ENCODE results near the gene SPSB4.

SPSB4 gene

DNA sequence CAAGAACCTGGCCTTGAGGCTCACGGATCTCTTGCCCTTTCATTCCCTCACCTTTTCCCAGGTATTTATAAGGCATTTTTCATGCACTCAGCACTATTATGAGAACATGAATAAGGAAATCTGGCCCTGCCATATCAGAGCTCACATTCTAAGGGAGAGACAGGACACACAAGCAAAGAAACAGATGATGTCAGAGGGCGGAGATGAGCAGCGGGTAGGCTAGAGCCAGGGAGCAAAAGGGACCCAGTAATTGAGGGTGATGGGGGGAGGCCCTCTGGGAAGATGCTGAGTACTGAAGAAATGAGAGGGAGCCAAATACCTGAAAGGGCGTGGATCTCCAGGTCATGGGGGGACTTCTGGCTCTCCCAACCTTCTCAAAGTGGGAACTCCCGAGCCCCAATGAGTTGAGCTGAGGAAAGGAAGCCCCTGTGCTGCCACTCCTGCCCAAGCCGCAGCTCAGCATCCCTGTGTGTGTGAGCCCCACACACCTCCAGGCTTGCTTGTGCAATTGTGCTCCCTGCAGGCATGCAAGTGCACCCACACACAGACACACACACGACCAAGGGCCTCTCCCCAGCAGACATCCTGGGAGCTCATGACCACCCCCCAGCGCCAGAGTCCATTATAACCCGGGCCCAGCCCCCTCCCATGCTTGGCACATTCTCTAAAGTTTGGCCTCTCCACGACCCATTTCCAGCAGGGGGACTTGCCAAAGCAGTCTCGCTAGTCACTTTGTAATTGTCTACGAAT is 99.1 kb downstream of the SPSB4 start:
- TF ChIP-seq, protein P1, sequence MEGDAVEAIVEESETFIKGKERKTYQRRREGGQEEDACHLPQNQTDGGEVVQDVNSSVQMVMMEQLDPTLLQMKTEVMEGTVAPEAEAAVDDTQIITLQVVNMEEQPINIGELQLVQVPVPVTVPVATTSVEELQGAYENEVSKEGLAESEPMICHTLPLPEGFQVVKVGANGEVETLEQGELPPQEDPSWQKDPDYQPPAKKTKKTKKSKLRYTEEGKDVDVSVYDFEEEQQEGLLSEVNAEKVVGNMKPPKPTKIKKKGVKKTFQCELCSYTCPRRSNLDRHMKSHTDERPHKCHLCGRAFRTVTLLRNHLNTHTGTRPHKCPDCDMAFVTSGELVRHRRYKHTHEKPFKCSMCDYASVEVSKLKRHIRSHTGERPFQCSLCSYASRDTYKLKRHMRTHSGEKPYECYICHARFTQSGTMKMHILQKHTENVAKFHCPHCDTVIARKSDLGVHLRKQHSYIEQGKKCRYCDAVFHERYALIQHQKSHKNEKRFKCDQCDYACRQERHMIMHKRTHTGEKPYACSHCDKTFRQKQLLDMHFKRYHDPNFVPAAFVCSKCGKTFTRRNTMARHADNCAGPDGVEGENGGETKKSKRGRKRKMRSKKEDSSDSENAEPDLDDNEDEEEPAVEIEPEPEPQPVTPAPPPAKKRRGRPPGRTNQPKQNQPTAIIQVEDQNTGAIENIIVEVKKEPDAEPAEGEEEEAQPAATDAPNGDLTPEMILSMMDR (IDR thresholded peaks at IDR 0.05; ENCODE audit: control insufficient read depth, extremely low read depth, insufficient read depth): no peak
- DNase-seq (ENCODE audit: low read depth): no peak
- H3K4me3 ChIP-seq (ENCODE audit: low read depth, low read length): no peak overlapping the region

- no peak overlapping the region for H3K4me3 ChIP-seq (ENCODE audit: low read depth, low read length)
- no peak for DNase-seq (ENCODE audit: low read depth)
- TF ChIP-seq, protein P1 (IDR thresholded peaks at IDR 0.05; ENCODE audit: control insufficient read depth, extremely low read depth, insufficient read depth): no peak
Measured at GRCh38 chr3:141150931-141151330, 99.8 kb downstream of the SPSB4 start.

DNA sequence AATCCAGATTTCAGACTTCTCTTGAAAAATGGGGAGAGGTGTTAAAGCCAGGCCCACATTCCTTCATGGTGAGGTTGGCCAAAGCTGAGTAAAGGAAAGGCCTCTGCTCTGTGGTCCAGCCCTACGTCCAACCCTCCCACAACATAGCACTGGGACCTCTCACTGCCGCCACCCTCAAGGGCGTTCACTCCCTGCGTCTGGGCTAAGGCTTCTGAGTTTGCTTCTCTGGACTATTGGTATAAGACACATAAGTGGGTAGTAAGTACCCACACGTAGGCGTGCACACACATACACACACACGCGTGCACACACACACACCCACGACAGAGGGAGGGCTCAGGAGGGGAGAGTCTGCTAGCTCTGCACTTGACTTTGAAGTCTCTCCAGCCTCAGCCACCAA is 100.3 kb downstream of the SPSB4 start:
- TF ChIP-seq, protein P1 (IDR thresholded peaks at IDR 0.05; ENCODE audit: control insufficient read depth, extremely low read depth, insufficient read depth): no peak
- no peak overlapping the region for H3K4me3 ChIP-seq (ENCODE audit: low read depth, low read length)
- DNase-seq (ENCODE audit: low read depth): no peak

DNA sequence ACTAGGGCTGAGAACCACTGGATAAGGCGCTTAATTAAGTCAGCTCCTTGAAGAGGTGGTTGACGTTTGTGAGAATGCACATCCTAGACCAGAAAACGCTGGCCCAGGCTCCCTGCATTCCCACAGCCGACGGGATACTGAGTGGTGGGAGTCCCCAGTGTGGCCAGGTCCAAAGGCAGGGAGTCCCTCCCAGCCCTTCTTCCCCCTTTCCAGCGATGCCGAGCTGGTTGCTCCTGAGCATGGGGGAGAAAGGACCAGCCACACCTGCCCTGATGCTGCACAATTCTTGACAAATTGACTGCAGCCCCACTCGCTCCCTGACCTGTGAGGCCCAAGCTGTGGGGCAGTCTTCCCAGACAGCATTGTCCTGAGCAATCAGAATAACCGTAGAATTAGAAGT is 101.0 kb downstream of the SPSB4 start:
- H3K4me3 ChIP-seq (ENCODE audit: low read depth, low read length): no peak overlapping the region
- TF ChIP-seq, protein P1 (IDR thresholded peaks at IDR 0.05; ENCODE audit: control insufficient read depth, extremely low read depth, insufficient read depth): no peak
- no peak for DNase-seq (ENCODE audit: low read depth)

DNA sequence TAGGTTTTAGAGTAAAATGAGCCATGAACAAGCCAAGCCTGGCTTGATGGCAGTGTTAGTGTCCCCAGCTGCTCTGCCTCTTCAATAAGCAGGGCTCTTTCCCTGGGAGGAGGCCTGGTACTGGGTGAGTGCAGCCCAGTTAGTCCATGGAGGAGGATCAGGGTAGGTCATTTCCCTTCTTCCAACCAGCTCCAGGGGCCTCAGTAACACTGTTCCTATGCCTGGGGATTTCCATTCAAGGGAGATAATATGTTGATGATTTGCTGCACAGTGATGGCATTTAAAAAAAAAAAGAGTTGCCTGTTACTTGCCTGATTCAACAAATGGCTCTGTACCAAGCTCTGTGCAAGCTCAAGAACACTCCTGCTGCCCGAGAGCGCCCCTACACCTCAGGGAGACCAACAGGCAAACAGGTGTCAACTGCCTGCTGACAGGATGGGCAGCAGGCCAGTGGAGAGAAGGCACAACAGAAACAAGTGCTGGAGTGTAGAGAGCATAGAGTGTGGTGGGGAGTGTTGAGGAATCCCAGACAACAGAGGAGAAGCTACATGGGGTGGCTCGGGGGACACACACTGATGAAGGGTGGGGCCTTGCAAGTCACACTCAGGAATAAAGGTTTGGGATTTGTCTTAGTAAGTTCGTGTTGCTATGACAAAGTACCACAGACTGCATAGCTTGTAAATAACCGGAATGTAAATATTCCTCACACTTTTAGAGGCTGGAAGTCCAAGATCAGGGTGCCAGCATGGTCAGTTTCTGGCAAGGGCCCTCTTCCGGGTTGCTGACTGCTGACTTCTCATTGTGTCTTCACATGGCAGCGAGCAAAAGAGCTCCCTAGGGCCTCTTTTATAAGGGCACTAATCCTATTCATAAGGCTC is 101.9 kb downstream of the SPSB4 start:
- TF ChIP-seq, protein P1 (IDR thresholded peaks at IDR 0.05; ENCODE audit: control insufficient read depth, extremely low read depth, insufficient read depth): no peak
- no peak overlapping the region for H3K4me3 ChIP-seq (ENCODE audit: low read depth, low read length)
- DNase-seq (ENCODE audit: low read depth): no peak

DNA sequence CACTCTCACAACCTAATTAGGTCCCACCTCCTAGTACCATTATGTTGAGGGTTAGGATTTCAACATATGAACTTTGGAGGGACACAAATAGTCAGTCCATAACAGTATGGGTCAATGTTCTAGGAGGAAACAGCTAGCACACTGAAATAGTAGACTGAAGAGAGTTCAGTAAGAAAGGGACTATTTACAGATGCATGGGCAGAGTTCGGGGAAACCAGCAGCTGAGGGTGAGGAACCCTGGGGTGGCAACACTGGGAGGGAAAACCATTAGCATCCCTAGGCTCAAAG is 102.5 kb downstream of the SPSB4 start:
- no peak for DNase-seq (ENCODE audit: low read depth)
- TF ChIP-seq, protein P1 (IDR thresholded peaks at IDR 0.05; ENCODE audit: control insufficient read depth, extremely low read depth, insufficient read depth): no peak
- no peak overlapping the region for H3K4me3 ChIP-seq (ENCODE audit: low read depth, low read length)

Measured in LNCaP clone FGC (cell line).